Stomach (tissue), 4 donors: ENCODE measurements around the gene CHST11.

Experiments
- EP300 ChIP-seq: sonication (generic); formaldehyde crosslinking; IDR thresholded peaks from one replicate; pipeline ENCODE4 v1.6.1; 2017; ENCODE audit warnings: antibody characterized with exemption
- POLR2A ChIP-seq, 4 donors: fragments of 450-650 bp; IDR thresholded peaks; one replicate each; pipeline ENCODE4 v1.6.1; 2016; ENCODE audit warnings: antibody characterized with exemption in 4 of 4, control low read depth in 2 of 4, mild to moderate bottlenecking in 1 of 4, moderate library complexity in 1 of 4

DNA sequence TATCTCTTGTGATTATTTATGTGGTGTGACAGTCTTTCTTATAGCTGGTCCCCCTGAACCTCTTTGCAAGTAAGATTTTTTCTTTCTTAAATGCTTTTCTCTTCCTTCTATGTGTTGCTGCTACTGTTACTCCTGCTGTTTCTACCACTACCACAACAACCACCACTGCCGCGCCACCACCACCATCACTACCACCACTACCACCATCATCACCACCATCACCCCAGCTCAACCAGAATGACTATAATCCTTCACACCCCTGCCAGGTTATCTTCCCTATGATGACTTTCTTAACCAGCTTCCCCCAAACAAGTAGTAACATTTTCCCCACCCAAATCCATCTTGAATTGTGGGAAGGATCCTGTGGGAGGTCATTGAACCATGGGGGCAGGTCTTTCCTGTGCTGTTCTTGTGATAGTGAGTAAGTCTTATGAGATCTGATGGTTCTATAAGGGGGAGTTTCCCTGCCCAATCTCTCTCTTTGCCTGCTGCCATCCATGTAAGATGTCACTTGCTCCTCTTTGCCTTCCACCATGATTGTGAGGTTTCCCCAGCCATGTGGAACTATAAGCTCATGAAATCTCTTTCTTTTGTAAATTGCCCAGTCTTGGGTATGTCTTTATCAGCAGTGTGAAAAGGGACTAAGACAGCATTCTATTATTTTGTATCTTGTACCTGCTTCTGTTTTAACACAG lies 52.2 kb downstream of the CHST11 start:
- no peak for TF ChIP-seq POLR2A (IDR thresholded peaks at IDR 0.05)
- no peak for TF ChIP-seq EP300
